Endothelial cell of umbilical vein (primary cell): Measurements from ENCODE around the gene DIO3. TPM values are rescaled to one million over a fixed set of nuclear protein-coding genes. Genes with fewer than 3 reads are reported as not detected.

Experiments used
- BruUV-seq: library from RNA; stranded (reverse); fragments of 400-500 nt; replicated peaks from 2 replicates; lab custom pipeline; 2021; lab: Mats Ljungman, UMichigan
- CTCF ChIA-PET: fragments of 300-600, 350-600 bp; sonication (Branson Sonifier 250); formaldehyde crosslinking; loops from one replicate; lab custom pipeline; 2021; ENCODE audit warnings: antibody characterized with exemption, inconsistent platforms; lab: Charles Lee
- POLR2A ChIA-PET: fragments of 300-600, 350-600 bp; sonication (Branson Sonifier 250); formaldehyde crosslinking; loops from one replicate; lab custom pipeline; 2021; ENCODE audit warnings: antibody characterized with exemption, inconsistent platforms; lab: Charles Lee
- DNase-seq: peaks from one replicate; pipeline ENCODE4 v3.0.0-alpha.2; 2011; ENCODE audit warnings: low read depth, low spot score
- FAIRE-seq: peaks from 2 replicates; lab custom pipeline; 2011; peaks lifted over from hg19 to GRCh38; lab: Jason Lieb, UNC
- H2AFZ ChIP-seq: 2 replicates; pipeline ENCODE4 v1.6.0; 2012; ENCODE audit warnings: low read depth, low read length, control low read depth, inconsistent platforms
- H3K27ac ChIP-seq: 2 replicates; pipeline ENCODE4 v1.5.1; 2011; ENCODE audit warnings: low read depth, mild to moderate bottlenecking, control low read depth, low read length, moderate library complexity; ENCODE audit not compliant: insufficient read depth
- H3K27me3 ChIP-seq, 2 experiments: 2 replicates each; pipeline versions ENCODE4 v1.6.0 to v1.6.1; 2011; ENCODE audit warnings: low read length in 2 of 2, mixed read lengths in 1 of 2; ENCODE audit not compliant: control insufficient read depth in 2 of 2, insufficient read depth in 2 of 2
- H3K36me3 ChIP-seq, 2 experiments: 2 replicates in 1 of 2; 3 replicates in 1 of 2; pipeline ENCODE4 v1.5.1; 2011; ENCODE audit warnings: low read length in 2 of 2, mild to moderate bottlenecking in 1 of 2, moderate library complexity in 1 of 2; ENCODE audit not compliant: control insufficient read depth in 2 of 2, insufficient read depth in 2 of 2; ENCODE audit errors: extremely low read depth in 1 of 2
- H3K4me1 ChIP-seq: 3 replicates; pipeline ENCODE4 v1.5.1; 2011; ENCODE audit warnings: mild to moderate bottlenecking, low read length; ENCODE audit not compliant: control insufficient read depth, insufficient read depth; ENCODE audit errors: extremely low read depth
- H3K4me2 ChIP-seq: 2 replicates; pipeline ENCODE4 v1.6.1; 2011; ENCODE audit warnings: low read length, control low read depth, mixed read lengths; ENCODE audit not compliant: insufficient read depth
- H3K4me3 ChIP-seq, 3 experiments: fragments of 200-600 bp in 1 of 3; sonication (generic), shearing (Covaris generic) in 1 of 3; replicated peaks in 1 of 3; 2 replicates each; pipeline ENCODE4 v1.5.1; 2011 to 2016; ENCODE audit warnings: control low read depth in 3 of 3, low read length in 3 of 3, mild to moderate bottlenecking in 2 of 3, inconsistent platforms in 1 of 3, low read depth in 1 of 3, moderate library complexity in 1 of 3; ENCODE audit not compliant: insufficient read depth in 1 of 3
- H3K79me2 ChIP-seq: 2 replicates; pipeline ENCODE4 v1.6.0; 2012; ENCODE audit warnings: low read length, inconsistent platforms; ENCODE audit not compliant: control insufficient read depth, insufficient read depth
- H3K9ac ChIP-seq: replicated peaks from 2 replicates; pipeline ENCODE3; 2011; ENCODE audit warnings: low read length, control low read depth; ENCODE audit not compliant: insufficient read depth; ENCODE audit errors: extremely low read depth
- H3K9me1 ChIP-seq: replicated peaks from 3 replicates; pipeline ENCODE4 v1.6.0; 2011; ENCODE audit warnings: mild to moderate bottlenecking, low read length; ENCODE audit not compliant: control insufficient read depth, insufficient read depth; ENCODE audit errors: extremely low read depth
- H3K9me3 ChIP-seq: replicated peaks from 2 replicates; pipeline ENCODE4 v1.5.1; 2012; ENCODE audit warnings: low read length, inconsistent platforms; ENCODE audit not compliant: control insufficient read depth, insufficient read depth
- H4K20me1 ChIP-seq: replicated peaks from 2 replicates; pipeline ENCODE3; 2011; ENCODE audit warnings: mild to moderate bottlenecking, low read length; ENCODE audit not compliant: control insufficient read depth, insufficient read depth; ENCODE audit errors: extremely low read depth
- EZH2 ChIP-seq: IDR thresholded peaks from 2 replicates; pipeline ENCODE4 v1.6.1; 2012; ENCODE audit warnings: borderline replicate concordance, low read depth, mild to moderate bottlenecking, moderate library complexity, low read length, inconsistent platforms; ENCODE audit not compliant: severe bottlenecking
- FOS ChIP-seq: IDR thresholded peaks from 2 replicates; pipeline ENCODE4 v1.6.1; 2011; ENCODE audit warnings: mild to moderate bottlenecking, low read length, moderate library complexity, borderline replicate concordance; ENCODE audit not compliant: insufficient read depth
- GATA2 ChIP-seq: IDR thresholded peaks from 2 replicates; pipeline ENCODE4 v1.7.0; 2011; ENCODE audit warnings: low read depth, mild to moderate bottlenecking, moderate library complexity, mixed read lengths, low read length; ENCODE audit not compliant: insufficient read length, insufficient read depth
- JUN ChIP-seq: IDR thresholded peaks from 2 replicates; pipeline ENCODE4 v1.6.1; 2011; ENCODE audit warnings: borderline replicate concordance, low read depth; ENCODE audit not compliant: insufficient read length, insufficient read depth
- MYC ChIP-seq: IDR thresholded peaks from one replicate; pipeline ENCODE4 v1.6.1; 2011; ENCODE audit warnings: mild to moderate bottlenecking, low read depth, low read length
- POLR2A ChIP-seq: IDR thresholded peaks from 2 replicates; pipeline ENCODE4 v1.6.1; 2012; ENCODE audit warnings: low read depth, mild to moderate bottlenecking, control low read depth, low read length
- POLR2AphosphoS5 ChIP-seq: IDR thresholded peaks from 2 replicates; pipeline ENCODE4 v1.6.1; 2012; ENCODE audit warnings: low read depth, mild to moderate bottlenecking, control low read depth, low read length, moderate library complexity; ENCODE audit not compliant: insufficient read depth
- dilution Hi-C: fragments of 300-500 bp; cut with MboI; formaldehyde crosslinking; loops from one replicate; pipeline ENCODE4 v1.15.0; 2019; ENCODE audit warnings: low sequenced_read_pairs; ENCODE audit not compliant: extremely low pct_ligation_motif_present
- intact Hi-C: fragments of 100-400 bp; cut with micrococcal nuclease; formaldehyde crosslinking; loops from one replicate; pipeline ENCODE4 v1.10.0; 2022
- polyA plus RNA-seq, 4 experiments: library from polyadenylated mRNA; depleted of rRNA in 3 of 4; stranded (reverse) in 3 of 4; unstranded in 1 of 4; fragments of >200 nt; gene quantifications; 2 replicates each; pipeline versions ENCODE4 v1.2.1 to v1.2.3, GENCODE V29; 2011 to 2012; ENCODE audit warnings: missing spikeins in 1 of 4
- total RNA-seq: library from RNA; stranded (reverse); gene quantifications from 2 replicates; pipeline ENCODE4 v1.2.3, GENCODE V29; 2021
- TF ChIP-seq, protein P1 (sequence below), 2 donors: IDR thresholded peaks; 1 replicate in 1 of 2; 2 replicates in 1 of 2; pipeline ENCODE4 v1.5.1; 2011; ENCODE audit warnings: low read length in 2 of 2, mild to moderate bottlenecking in 2 of 2, moderate library complexity in 2 of 2, control low read depth in 1 of 2, inconsistent platforms in 1 of 2, low read depth in 1 of 2; ENCODE audit not compliant: insufficient read depth in 1 of 2; ENCODE audit errors: extremely low read depth in 1 of 2
- TF ChIP-seq, protein P2 (sequence below): IDR thresholded peaks from 2 replicates; pipeline ENCODE4 v1.6.1; 2011; ENCODE audit not compliant: insufficient read depth, insufficient read length

Gene DIO3
- total and polyA plus RNA-seq, 2 donors (not counting 3 experiments of a cell fraction or from before 2014, with no cell fraction given): not detected

- no peak overlapping the region for H3K27ac ChIP-seq
- no peaks in the 10 kb centered on the region for H3K79me2 ChIP-seq
- ChIA-PET POLR2A (no interaction called here), CTCF (no interaction called here)
- no peaks in the 10 kb centered on the region for H3K27me3 ChIP-seq
- no peaks in the 10 kb centered on the region for H3K36me3 ChIP-seq
- intact Hi-C loops: no loop called here
- dilution Hi-C loops: no loop called here
- TF ChIP-seq POLR2AphosphoS5: no peak
- TF ChIP-seq POLR2A: no peak
- TF ChIP-seq GATA2: no peak
- TF ChIP-seq FOS: no peak
- TF ChIP-seq, protein P1, sequence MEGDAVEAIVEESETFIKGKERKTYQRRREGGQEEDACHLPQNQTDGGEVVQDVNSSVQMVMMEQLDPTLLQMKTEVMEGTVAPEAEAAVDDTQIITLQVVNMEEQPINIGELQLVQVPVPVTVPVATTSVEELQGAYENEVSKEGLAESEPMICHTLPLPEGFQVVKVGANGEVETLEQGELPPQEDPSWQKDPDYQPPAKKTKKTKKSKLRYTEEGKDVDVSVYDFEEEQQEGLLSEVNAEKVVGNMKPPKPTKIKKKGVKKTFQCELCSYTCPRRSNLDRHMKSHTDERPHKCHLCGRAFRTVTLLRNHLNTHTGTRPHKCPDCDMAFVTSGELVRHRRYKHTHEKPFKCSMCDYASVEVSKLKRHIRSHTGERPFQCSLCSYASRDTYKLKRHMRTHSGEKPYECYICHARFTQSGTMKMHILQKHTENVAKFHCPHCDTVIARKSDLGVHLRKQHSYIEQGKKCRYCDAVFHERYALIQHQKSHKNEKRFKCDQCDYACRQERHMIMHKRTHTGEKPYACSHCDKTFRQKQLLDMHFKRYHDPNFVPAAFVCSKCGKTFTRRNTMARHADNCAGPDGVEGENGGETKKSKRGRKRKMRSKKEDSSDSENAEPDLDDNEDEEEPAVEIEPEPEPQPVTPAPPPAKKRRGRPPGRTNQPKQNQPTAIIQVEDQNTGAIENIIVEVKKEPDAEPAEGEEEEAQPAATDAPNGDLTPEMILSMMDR (IDR thresholded peaks at IDR 0.05; ENCODE audit: extremely low read depth in 1 of 2, insufficient read depth in 1 of 2, low read depth in 1 of 2, low read length in 2 of 2): no peak
- no peak for TF ChIP-seq EZH2
- TF ChIP-seq JUN: no peak
- no peak for TF ChIP-seq MYC
- TF ChIP-seq, protein P2, sequence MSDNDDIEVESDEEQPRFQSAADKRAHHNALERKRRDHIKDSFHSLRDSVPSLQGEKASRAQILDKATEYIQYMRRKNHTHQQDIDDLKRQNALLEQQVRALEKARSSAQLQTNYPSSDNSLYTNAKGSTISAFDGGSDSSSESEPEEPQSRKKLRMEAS: no peak
- no peak overlapping the region for H3K4me2 ChIP-seq
- H4K20me1 ChIP-seq: no peaks in the 10 kb centered on the region
- no TSS peak for BruUV-seq
- no peaks in the 10 kb centered on the region for H3K4me1 ChIP-seq
- FAIRE-seq (no peak), DNase-seq (no peak)
- H3K9ac ChIP-seq: no peak overlapping the region
- no peaks in the 10 kb centered on the region for H3K9me1 ChIP-seq
- H3K4me3 ChIP-seq: no peak overlapping the region
- no peaks in the 10 kb centered on the region for H3K9me3 ChIP-seq
- no peak overlapping the region for H2AFZ ChIP-seq
Observed at GRCh38 chr14:101601606-101602465, 40.5 kb downstream of the DIO3 start.
